K562 (cell line): ENCODE data around the gene SLX4IP. TPM values are rescaled to one million over a fixed set of nuclear protein-coding genes. Genes with fewer than 3 reads are reported as not detected.

Source experiments
- ATAC-seq: fragments of 200-7000 bp; cut with Tn5 transposase; 3 replicates; pipeline ENCODE4 v1.9.1; 2020; ENCODE audit warnings: moderate library complexity
- BruUV-seq: library from RNA; stranded (reverse); fragments of 400-500 nt; replicated peaks from 2 replicates; lab custom pipeline; 2021; lab: Mats Ljungman, UMichigan
- CTCF ChIA-PET: fragments of 300-600 bp; formaldehyde crosslinking; extraction: SDS; loops from one replicate; lab custom pipeline; 2021; ENCODE audit warnings: low intra/inter-chr PET ratio; lab: Yijun Ruan, JAX
- POLR2A ChIA-PET: fragments of 300-600, 350-650 bp; sonication (Branson Sonifier 250); formaldehyde crosslinking; extraction: SDS; loops from one replicate; lab custom pipeline; 2021; ENCODE audit warnings: antibody characterized with exemption, inconsistent platforms; lab: Yijun Ruan, JAX
- DNase-seq, 4 experiments: peaks; one replicate each; pipeline versions ENCODE4 v3.0.0 to v3.0.0-alpha.2; 2011 to 2018; ENCODE audit warnings: low spot score in 3 of 4, mixed read lengths in 3 of 4; ENCODE audit errors: extremely low read depth in 1 of 4
- FAIRE-seq: peaks from 2 replicates; lab custom pipeline; 2011; peaks lifted over from hg19 to GRCh38; lab: Jason Lieb, UNC
- H2AFZ ChIP-seq: 2 replicates; pipeline ENCODE4 v1.6.0; 2011; ENCODE audit warnings: low read depth, low read length, control low read depth, inconsistent platforms
- H3K27ac ChIP-seq: fragments of 200-600 bp; 3 replicates; pipeline ENCODE4 v1.8.0; 2011; ENCODE audit warnings: low read depth, mild to moderate bottlenecking, control low read depth, inconsistent platforms, low read length, moderate library complexity, mixed read lengths; ENCODE audit errors: extremely low read depth
- H3K27me3 ChIP-seq, 2 experiments: fragments of 300-600 bp in 1 of 2; 2 replicates in 1 of 2; 3 replicates in 1 of 2; pipeline versions ENCODE4 v1.6.0 to v1.8.0; 2011; ENCODE audit warnings: inconsistent platforms in 2 of 2, low read length in 2 of 2, mild to moderate bottlenecking in 1 of 2, mixed read lengths in 1 of 2, moderate library complexity in 1 of 2; ENCODE audit not compliant: control insufficient read depth in 2 of 2, insufficient read depth in 2 of 2
- H3K36me3 ChIP-seq: fragments of 300-600 bp; 3 replicates; pipeline ENCODE4 v1.8.0; 2011; ENCODE audit warnings: mild to moderate bottlenecking, low read length, inconsistent platforms; ENCODE audit not compliant: control insufficient read depth, insufficient read depth
- H3K4me1 ChIP-seq, 2 experiments: fragments of 200-600 bp in 1 of 2; replicated peaks in 1 of 2; 2 replicates in 1 of 2; 3 replicates in 1 of 2; pipeline versions ENCODE4 v1.5.1 to v1.8.0; 2011; ENCODE audit warnings: inconsistent platforms in 2 of 2, low read length in 2 of 2, mild to moderate bottlenecking in 1 of 2, mixed read lengths in 1 of 2, moderate library complexity in 1 of 2; ENCODE audit not compliant: control insufficient read depth in 2 of 2, insufficient read depth in 2 of 2
- H3K4me2 ChIP-seq: 2 replicates; pipeline ENCODE4 v1.6.1; 2011; ENCODE audit warnings: low read length, control low read depth, inconsistent platforms, mixed read lengths; ENCODE audit not compliant: insufficient read depth
- H3K4me3 ChIP-seq: fragments of 200-600 bp; sonication (generic), shearing (Covaris generic); 2 replicates; pipeline ENCODE4 v1.5.1; 2016; ENCODE audit warnings: control low read depth, inconsistent platforms
- H3K79me2 ChIP-seq: fragments of 200-600 bp; 3 replicates; pipeline ENCODE4 v1.8.0; 2011; ENCODE audit warnings: low read length, inconsistent platforms; ENCODE audit not compliant: control insufficient read depth, insufficient read depth
- H3K9ac ChIP-seq, 2 experiments: 2 replicates each; pipeline versions ENCODE4 v1.6.0 to v1.6.1; 2011; ENCODE audit warnings: low read depth in 2 of 2, low read length in 2 of 2, control low read depth in 1 of 2, inconsistent platforms in 1 of 2, mild to moderate bottlenecking in 1 of 2, mixed read lengths in 1 of 2; ENCODE audit not compliant: insufficient read depth in 1 of 2
- H3K9me1 ChIP-seq: one replicate; pipeline ENCODE4 v1.6.0; 2011; ENCODE audit warnings: inconsistent platforms, mild to moderate bottlenecking, low read length, moderate library complexity; ENCODE audit not compliant: control insufficient read depth, insufficient read depth
- H3K9me3 ChIP-seq: replicated peaks from 2 replicates; pipeline ENCODE4 v1.5.1; 2011; ENCODE audit warnings: low read depth, low read length, inconsistent platforms; ENCODE audit not compliant: control insufficient read depth, insufficient read depth
- H4K20me1 ChIP-seq: replicated peaks from 2 replicates; pipeline ENCODE4 v1.6.1; 2011; ENCODE audit warnings: low read length, inconsistent platforms, mixed read lengths; ENCODE audit not compliant: control insufficient read depth, insufficient read depth
- C11orf30 ChIP-seq: fragments of 450-650 bp; IDR thresholded peaks from 2 replicates; pipeline ENCODE4 v1.6.1; 2016; ENCODE audit warnings: low read depth, mild to moderate bottlenecking
- LCOR ChIP-seq: sonication (generic); formaldehyde crosslinking; IDR thresholded peaks from 2 replicates; pipeline ENCODE4 v1.8.0; 2022; ENCODE audit warnings: mild to moderate bottlenecking, missing genetic modification reagents
- MXI1 ChIP-seq: IDR thresholded peaks from 2 replicates; pipeline ENCODE4 v1.6.1; 2011; ENCODE audit warnings: low read depth, mild to moderate bottlenecking, improper control_type of control experiment, low read length
- RBM14 ChIP-seq: fragments of 200-400 bp; formaldehyde crosslinking; IDR thresholded peaks from 2 replicates; pipeline ENCODE4 v1.6.1; 2018; ENCODE audit warnings: low read depth, mild to moderate bottlenecking, low read length, moderate library complexity, borderline replicate concordance; ENCODE audit not compliant: insufficient read depth
- SMAD2 ChIP-seq: fragments of 150-350 bp; IDR thresholded peaks from 2 replicates; pipeline ENCODE4 v1.6.1; 2014; ENCODE audit warnings: low read depth, mild to moderate bottlenecking, low read length
- U2AF2 ChIP-seq: fragments of 200-400 bp; formaldehyde crosslinking; optimal IDR thresholded peaks from 2 replicates; pipeline ENCODE3; 2017; ENCODE audit warnings: low read depth, mild to moderate bottlenecking, low read length
- ZNF23 ChIP-seq: fragments of 250-450 bp; sonication (Bioruptor Pico); IDR thresholded peaks from 2 replicates; pipeline ENCODE4 v1.4.0; 2020; ENCODE audit warnings: mild to moderate bottlenecking
- ZNF57 ChIP-seq: fragments of 450-650 bp; formaldehyde crosslinking; IDR thresholded peaks from 2 replicates; pipeline ENCODE4 v1.4.0; 2020; ENCODE audit warnings: mild to moderate bottlenecking, moderate library complexity
- WGBS: fragments of 100-300 bp; shearing (Covaris generic); methylation state at CpG from one replicate; pipeline ENCODE4 v1.1.6; 2016; ENCODE audit warnings: low coverage, mixed read lengths; ENCODE audit not compliant: insufficient coverage; ENCODE audit errors: missing lambda C conversion rate; 5-methylcytosine and 5-hydroxymethylcytosine counted together
- in situ Hi-C: fragments of 300-500 bp; cut with MboI; formaldehyde crosslinking; loops from 4 replicates; pipeline ENCODE4 v1.15.0; 2018; ENCODE audit warnings: inconsistent platforms, mixed read lengths
- intact Hi-C: fragments of 100-400 bp; cut with micrococcal nuclease; formaldehyde crosslinking; loops from 2 replicates; pipeline ENCODE4 v1.14.2; 2022
- polyA plus RNA-seq, 8 experiments: library from polyadenylated mRNA; depleted of rRNA in 4 of 8; stranded (reverse) in 5 of 8; unstranded in 3 of 8; fragments of >200 nt; fragmentation: Nextera tagmentation in 2 of 8; fragmentation: Illumina TruSeq in 1 of 8; extraction: Ambion mirVana in 2 of 8; extraction: Trizol in 1 of 8; gene quantifications; 2 replicates each; pipeline versions ENCODE4 v1.2.1 to v1.2.3, GENCODE V29; 2011 to 2014; ENCODE audit warnings: inconsistent platforms in 1 of 8, missing spikeins in 1 of 8
- total RNA-seq, 7 experiments: library from RNA; depleted of rRNA in 6 of 7; stranded (reverse); fragments of >200 nt in 6 of 7; fragmentation: Illumina TruSeq in 2 of 7; extraction: Trizol in 2 of 7; gene quantifications; 2 replicates each; pipeline versions ENCODE4 v1.2.1 to v1.2.3, GENCODE V29; 2011 to 2021; ENCODE audit warnings: low replicate concordance in 1 of 7
- TF ChIP-seq, protein P1 (sequence below): sonication (generic); formaldehyde crosslinking; IDR thresholded peaks from 2 replicates; pipeline ENCODE4 v1.8.0; 2022; ENCODE audit warnings: mild to moderate bottlenecking, low read depth, missing genetic modification reagents
- TF ChIP-seq, protein P2 (sequence below): fragments of 250-450 bp; sonication (Bioruptor Pico); IDR thresholded peaks from 2 replicates; pipeline ENCODE4 v1.8.0; 2021; ENCODE audit warnings: borderline replicate concordance, mild to moderate bottlenecking, moderate library complexity; ENCODE audit not compliant: poor library complexity, severe bottlenecking
- TF ChIP-seq, protein P3 (sequence below), 3 experiments: fragments of 200-800 bp in 1 of 3; sonication (Bioruptor generic) in 1 of 3; sonication (generic) in 1 of 3; formaldehyde crosslinking in 1 of 3; IDR thresholded peaks; 2 replicates each; pipeline versions ENCODE4 v1.6.1 to v1.8.0; 2016 to 2022; ENCODE audit warnings: mild to moderate bottlenecking in 2 of 3, missing compliant biosample characterization in 2 of 3, missing genetic modification characterization in 2 of 3, missing genetic modification reagents in 1 of 3

SLX4IP gene
- total and polyA plus RNA-seq, 9 of the 15 experiments (the other 6 are each of a cell fraction or from before 2014, with no cell fraction given): 1.5 to 5.9 (median 3.5) TPM

DNA sequence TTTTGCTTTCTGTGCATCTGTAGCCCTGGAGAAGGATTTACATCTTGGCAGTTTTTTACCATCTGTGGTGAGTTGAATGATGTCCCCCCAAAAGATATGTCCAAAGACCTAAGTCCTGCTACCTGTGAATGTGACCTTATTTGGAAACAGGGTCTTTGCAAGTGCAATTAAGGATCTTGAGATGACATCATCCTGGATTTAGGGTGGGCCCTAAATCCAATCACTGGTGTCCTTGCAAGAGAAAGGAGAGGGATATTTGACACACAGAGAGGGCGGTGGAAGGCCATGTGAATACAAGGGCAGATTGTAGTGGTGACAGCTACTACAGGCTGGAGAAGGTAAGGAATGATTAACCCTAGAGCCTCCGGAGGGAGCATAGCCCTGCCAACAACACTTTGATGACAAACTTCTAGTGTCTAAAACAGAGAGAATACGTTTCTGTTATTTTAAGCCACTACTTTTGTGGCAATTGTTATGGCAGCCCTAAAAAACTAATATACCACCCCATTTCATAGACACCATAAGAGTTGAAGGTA, 36.2 kb upstream of the SLX4IP start:
- H3K4me2 ChIP-seq: no peak overlapping the region
- H3K36me3 ChIP-seq: no peaks in the 10 kb centered on the region
- no peak overlapping the region for H3K9ac ChIP-seq
- in situ Hi-C loops (no loop called here), intact Hi-C loops (no loop called here)
- CTCF ChIA-PET: no interaction called here
- TF ChIP-seq SMAD2 (no peak), RBM14 (no peak), C11orf30 (no peak)
- no peak for ATAC-seq
- no peak overlapping the region for H3K4me3 ChIP-seq
- no peaks in the 10 kb centered on the region for H4K20me1 ChIP-seq
- H3K27me3 ChIP-seq: no peaks in the 10 kb centered on the region
- H3K9me1 ChIP-seq: no peaks in the 10 kb centered on the region
- H3K27ac ChIP-seq: no peak overlapping the region
- no peak overlapping the region for H2AFZ ChIP-seq
- H3K4me1 ChIP-seq: no peaks in the 10 kb centered on the region
- no TSS peak for BruUV-seq
- POLR2A ChIA-PET: no interaction called here
- 0% methylated on average over 3 of the region's 3 CpGs for WGBS
- no peaks in the 10 kb centered on the region for H3K79me2 ChIP-seq
- DNase-seq: no peak
- no peaks in the 10 kb centered on the region for H3K9me3 ChIP-seq
- FAIRE-seq: no peak

DNA sequence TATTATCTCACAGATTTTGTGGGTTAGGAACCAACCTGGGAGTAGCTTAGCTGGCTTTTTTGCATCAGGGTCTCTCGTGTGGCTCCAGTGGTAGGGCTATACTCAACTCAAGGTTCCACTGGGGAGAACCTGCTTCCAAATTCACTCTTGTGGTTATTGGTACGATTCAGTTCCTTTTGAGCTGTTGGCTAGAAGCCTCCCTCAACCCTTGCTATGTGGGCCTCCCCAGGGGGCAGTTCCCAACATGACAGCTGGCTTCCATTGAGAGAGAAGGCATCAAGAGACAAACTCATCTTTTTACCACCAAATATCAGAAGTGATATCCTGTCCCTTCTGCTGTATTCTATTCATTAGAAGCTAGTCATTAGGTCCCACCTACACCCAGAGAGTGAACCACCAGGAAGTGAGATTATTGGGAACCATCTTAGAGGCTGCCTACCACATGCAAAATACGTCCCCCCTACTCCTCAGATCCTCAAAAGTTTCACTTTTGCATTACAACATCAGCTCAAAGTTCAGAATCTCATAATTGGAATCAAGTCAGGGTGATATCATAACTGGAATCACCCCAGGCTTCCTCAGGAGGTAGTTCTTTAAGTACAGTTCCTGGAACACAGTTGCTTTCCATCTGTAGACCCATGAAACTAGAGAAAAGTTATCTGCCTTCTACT, 32.0 kb upstream of the SLX4IP start:
- no peak overlapping the region for H3K27ac ChIP-seq
- H2AFZ ChIP-seq: no peak overlapping the region
- BruUV-seq: no TSS peak
- H3K36me3 ChIP-seq: peaks cover 15% of the 10 kb centered on the region; the same call in 2 of the 3 replicates
- DNase-seq (no peak), ATAC-seq (no peak), FAIRE-seq (no peak)
- H3K9me3 ChIP-seq: no peaks in the 10 kb centered on the region
- H3K4me3 ChIP-seq: no peak overlapping the region
- ChIA-PET CTCF (no interaction called here), POLR2A (no interaction called here)
- intact Hi-C loops: no loop called here
- H3K4me1 ChIP-seq: no peaks in the 10 kb centered on the region
- no peaks in the 10 kb centered on the region for H3K79me2 ChIP-seq
- H3K9ac ChIP-seq: no peak overlapping the region
- H3K9me1 ChIP-seq: no peaks in the 10 kb centered on the region
- in situ Hi-C loops: loop anchor here (25.0 kb wide), 1 partner anchor 1791 kb away; no protein-coding TSS in a partner anchor
- H4K20me1 ChIP-seq: no peaks in the 10 kb centered on the region
- no peak overlapping the region for H3K4me2 ChIP-seq
- 31% methylated on average over 3 of the region's 3 CpGs for WGBS
- TF ChIP-seq, protein P1, sequence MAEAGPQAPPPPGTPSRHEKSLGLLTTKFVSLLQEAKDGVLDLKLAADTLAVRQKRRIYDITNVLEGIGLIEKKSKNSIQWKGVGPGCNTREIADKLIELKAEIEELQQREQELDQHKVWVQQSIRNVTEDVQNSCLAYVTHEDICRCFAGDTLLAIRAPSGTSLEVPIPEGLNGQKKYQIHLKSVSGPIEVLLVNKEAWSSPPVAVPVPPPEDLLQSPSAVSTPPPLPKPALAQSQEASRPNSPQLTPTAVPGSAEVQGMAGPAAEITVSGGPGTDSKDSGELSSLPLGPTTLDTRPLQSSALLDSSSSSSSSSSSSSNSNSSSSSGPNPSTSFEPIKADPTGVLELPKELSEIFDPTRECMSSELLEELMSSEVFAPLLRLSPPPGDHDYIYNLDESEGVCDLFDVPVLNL: no peak
- TF ChIP-seq LCOR (CRISPR knock-in tag) (no peak), U2AF2 (no peak), ZNF57 (no peak), MXI1 (no peak), ZNF23 (CRISPR knock-in tag) (no peak)
- TF ChIP-seq, protein P2, sequence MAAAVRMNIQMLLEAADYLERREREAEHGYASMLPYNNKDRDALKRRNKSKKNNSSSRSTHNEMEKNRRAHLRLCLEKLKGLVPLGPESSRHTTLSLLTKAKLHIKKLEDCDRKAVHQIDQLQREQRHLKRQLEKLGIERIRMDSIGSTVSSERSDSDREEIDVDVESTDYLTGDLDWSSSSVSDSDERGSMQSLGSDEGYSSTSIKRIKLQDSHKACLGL (CRISPR knock-in tag): no peak
- TF ChIP-seq, protein P3, sequence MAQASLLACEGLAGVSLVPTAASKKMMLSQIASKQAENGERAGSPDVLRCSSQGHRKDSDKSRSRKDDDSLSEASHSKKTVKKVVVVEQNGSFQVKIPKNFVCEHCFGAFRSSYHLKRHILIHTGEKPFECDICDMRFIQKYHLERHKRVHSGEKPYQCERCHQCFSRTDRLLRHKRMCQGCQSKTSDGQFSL (CRISPR knock-in tag; IDR thresholded peaks at IDR 0.05): no peak
- TF ChIP-seq, protein P3 (tag; IDR thresholded peaks at IDR 0.05): no peak
- no peaks in the 10 kb centered on the region for H3K27me3 ChIP-seq
